ENCODE results near the gene NYAP2. TPM values are rescaled to one million over a fixed set of nuclear protein-coding genes. Genes with fewer than 3 reads are reported as not detected.

Gene NYAP2
- total RNA-seq, 1 donor from 2014 or later, result not detected

GRCh38 chr2:225487878-225488416 lies 88.4 kb downstream of the NYAP2 start:
- no peak overlapping the region for H3K4me3 ChIP-seq
- H3K27me3 ChIP-seq (ENCODE audit: low read depth), result no peaks in the 10 kb centered on the region
- no peak overlapping the region for H3K27ac ChIP-seq (replicated peaks)
- DNase-seq, result no peak
- intact Hi-C loops (cut with micrococcal nuclease), result no loop called here
- H3K4me1 ChIP-seq, result no peaks in the 10 kb centered on the region
- H3K9me3 ChIP-seq (replicated peaks), result no peaks in the 10 kb centered on the region
- TF ChIP-seq CTCF (IDR thresholded peaks at IDR 0.05; ENCODE audit: borderline replicate concordance), result no peak
- no peaks in the 10 kb centered on the region for H3K36me3 ChIP-seq

- H3K27ac ChIP-seq (replicated peaks), result no peak overlapping the region
- no peaks in the 10 kb centered on the region for H3K36me3 ChIP-seq
- DNase-seq, result no peak
- no peak overlapping the region for H3K4me3 ChIP-seq
- H3K4me1 ChIP-seq, result no peaks in the 10 kb centered on the region
- H3K9me3 ChIP-seq (replicated peaks), result no peaks in the 10 kb centered on the region
- no peak for TF ChIP-seq CTCF (IDR thresholded peaks at IDR 0.05; ENCODE audit: borderline replicate concordance)
- intact Hi-C loops (cut with micrococcal nuclease), result no loop called here
- H3K27me3 ChIP-seq (ENCODE audit: low read depth), result no peaks in the 10 kb centered on the region
These were observed 89.2 kb downstream of the NYAP2 start for GRCh38 chr2:225488743-225489142.

GRCh38 chr2:225493420-225494099 lies 94.0 kb downstream of the NYAP2 start:
- H3K27ac ChIP-seq (replicated peaks), result no peak overlapping the region
- no peak for TF ChIP-seq CTCF (IDR thresholded peaks at IDR 0.05; ENCODE audit: borderline replicate concordance)

GRCh38 chr2:225494100-225494459 lies 94.6 kb downstream of the NYAP2 start:
- no peak for TF ChIP-seq CTCF (IDR thresholded peaks at IDR 0.05; ENCODE audit: borderline replicate concordance)
- intact Hi-C loops (cut with micrococcal nuclease), result no loop called here
- no peak overlapping the region for H3K27ac ChIP-seq (replicated peaks)
- no peaks in the 10 kb centered on the region for H3K9me3 ChIP-seq (replicated peaks)
- H3K4me1 ChIP-seq, result no peaks in the 10 kb centered on the region
- H3K4me3 ChIP-seq, result no peak overlapping the region
- H3K27me3 ChIP-seq (ENCODE audit: low read depth), result no peaks in the 10 kb centered on the region
- no peaks in the 10 kb centered on the region for H3K36me3 ChIP-seq
- DNase-seq, result no peak

More at GRCh38 chr2:225493420-225494099, 94.0 kb downstream of the NYAP2 start:
- no peak for DNase-seq
- no peaks in the 10 kb centered on the region for H3K36me3 ChIP-seq
- intact Hi-C loops (cut with micrococcal nuclease), result no loop called here
- H3K4me3 ChIP-seq, result no peak overlapping the region
- no peaks in the 10 kb centered on the region for H3K4me1 ChIP-seq
- H3K27me3 ChIP-seq (ENCODE audit: low read depth), result no peaks in the 10 kb centered on the region
- no peaks in the 10 kb centered on the region for H3K9me3 ChIP-seq (replicated peaks)

- intact Hi-C loops (cut with micrococcal nuclease), result no loop called here
- Histone ChIP-seq H3K27me3 (ENCODE audit: low read depth) (no peaks in the 10 kb centered on the region), H3K4me1 (no peaks in the 10 kb centered on the region), H3K9me3 (replicated peaks) (no peaks in the 10 kb centered on the region), H3K27ac (replicated peaks) (no peak overlapping the region), H3K4me3 (no peak overlapping the region), H3K36me3 (no peaks in the 10 kb centered on the region)
- DNase-seq, result no peak
- no peak for TF ChIP-seq CTCF (IDR thresholded peaks at IDR 0.05; ENCODE audit: borderline replicate concordance)
These were observed 96.2 kb downstream of the NYAP2 start for GRCh38 chr2:225495706-225496105.
